GF-D8 (cell line): ENCODE data around the gene ZRANB1.

ENCODE experiments used
- DNase-seq: peaks from one replicate; lab custom pipeline; 2025; lab: John Stamatoyannopoulos, UW

Gene ZRANB1

DNA sequence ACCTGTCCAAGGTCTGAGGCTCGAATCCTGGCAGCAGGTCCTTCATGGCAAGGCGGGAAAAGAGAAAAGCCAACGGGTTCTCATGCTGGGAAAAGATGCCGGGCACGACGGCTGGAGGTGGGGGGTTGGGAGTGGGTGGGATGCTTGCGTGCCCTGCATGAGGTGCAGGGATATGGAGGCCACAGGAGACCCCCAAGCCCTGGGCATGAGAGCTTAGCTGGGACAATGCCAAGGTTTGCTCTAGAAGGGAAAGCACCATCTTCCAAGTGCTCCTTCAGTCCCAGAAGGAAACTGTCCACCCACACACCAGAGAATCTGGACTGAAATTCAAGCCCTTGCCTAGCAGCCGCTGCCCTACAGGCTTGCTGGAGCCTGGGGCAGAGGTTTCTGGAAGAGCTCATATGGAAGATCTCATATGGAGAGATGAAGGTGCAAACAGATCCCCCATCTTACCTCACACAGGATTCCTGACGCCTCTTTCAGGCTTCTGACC lies 64.3 kb downstream of the ZRANB1 start:
- no peak for DNase-seq

DNA sequence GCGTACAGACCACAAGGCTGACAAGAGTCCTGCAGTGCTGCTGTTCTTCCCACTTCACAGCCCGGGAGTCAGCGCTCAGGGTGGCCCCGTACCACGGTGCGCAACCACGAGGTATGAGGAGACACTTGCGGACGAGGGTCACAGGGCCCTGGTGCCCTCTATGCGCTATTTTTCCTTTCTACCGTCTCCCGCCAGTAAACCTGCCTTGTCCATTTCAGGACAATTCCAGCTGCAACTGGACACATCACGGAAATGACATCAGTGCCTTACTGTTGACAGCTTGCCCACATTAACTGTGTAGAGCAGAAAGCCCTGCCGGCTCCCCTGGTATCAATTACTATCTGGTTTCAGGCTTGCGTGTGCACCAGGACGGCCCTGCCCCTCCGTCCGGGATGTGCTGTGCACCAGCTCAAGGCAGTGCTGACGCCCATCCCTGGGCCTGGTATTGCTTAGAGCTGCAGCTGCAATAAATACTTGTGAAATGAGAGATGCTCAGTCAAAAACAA lies 65.1 kb downstream of the ZRANB1 start:
- DNase-seq, result no peak

GRCh38 chr10:125007436-125007835 lies 65.5 kb downstream of the ZRANB1 start:
- no peak for DNase-seq

- no peak for DNase-seq
These were observed 67.0 kb downstream of the ZRANB1 start for GRCh38 chr10:125008689-125009638.

DNA sequence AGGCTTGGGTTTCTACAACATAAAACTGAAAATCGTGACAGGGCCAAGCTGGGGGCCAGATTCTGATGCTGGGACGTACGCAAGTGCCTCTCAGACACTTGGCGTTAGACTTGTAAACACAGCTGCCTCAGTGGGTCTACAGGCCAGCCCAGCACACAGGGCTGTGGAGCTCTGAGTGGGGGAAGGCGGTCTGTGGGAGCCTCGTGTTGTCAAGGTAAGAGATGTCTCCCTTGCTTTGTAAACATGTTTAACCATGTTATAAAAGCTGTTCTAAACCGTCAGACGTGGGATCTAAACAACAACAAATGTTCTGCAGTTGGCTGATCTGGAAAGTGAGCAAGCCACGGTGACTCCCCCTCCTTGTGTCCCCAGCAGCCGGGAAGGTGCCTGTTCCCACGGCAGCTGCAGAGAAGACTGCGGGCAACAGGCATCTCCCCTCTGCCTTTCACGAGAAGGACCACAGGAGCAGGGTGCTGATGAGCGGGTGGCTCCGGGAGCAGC lies 67.8 kb downstream of the ZRANB1 start:
- no peak for DNase-seq

GRCh38 chr10:125010362-125010761 lies 68.4 kb downstream of the ZRANB1 start:
- DNase-seq, result no peak

- DNase-seq, result no peak
These were observed 69.4 kb downstream of the ZRANB1 start for GRCh38 chr10:125011171-125011925.

- DNase-seq, result no peak
These were observed 70.2 kb downstream of the ZRANB1 start for GRCh38 chr10:125011926-125012705.

DNA sequence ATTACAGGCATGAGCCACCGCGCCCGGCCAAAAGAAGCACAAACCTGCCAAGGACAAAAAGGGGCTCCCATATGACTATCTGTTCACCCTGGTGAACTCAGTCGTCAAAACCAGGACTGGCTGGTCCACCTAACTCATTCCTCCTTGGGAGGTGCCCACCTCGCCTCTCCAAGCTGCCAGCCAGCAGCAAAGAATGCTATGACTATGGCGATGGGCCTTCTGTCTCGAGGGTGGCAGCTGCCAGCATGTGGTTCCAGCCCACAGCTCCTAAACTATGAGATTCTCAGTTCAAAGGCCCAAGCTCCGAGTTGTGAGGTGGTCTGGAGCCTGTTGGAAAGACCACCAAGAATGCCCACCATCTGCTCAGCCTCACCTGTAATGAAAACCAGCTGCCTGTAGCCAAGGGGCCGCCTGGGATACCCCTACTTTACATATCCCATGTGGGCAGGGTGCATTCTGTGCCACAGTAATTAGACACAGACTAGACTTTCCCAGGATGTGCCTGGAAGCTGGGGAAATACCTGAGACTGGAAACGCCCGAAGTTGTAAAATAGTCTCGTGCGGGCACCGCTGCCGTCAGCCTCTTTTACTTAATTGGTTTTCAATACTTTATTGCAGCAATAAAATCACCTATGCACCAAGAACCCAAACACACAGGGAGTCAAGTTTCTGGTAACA lies 71.1 kb downstream of the ZRANB1 start:
- no peak for DNase-seq

DNA sequence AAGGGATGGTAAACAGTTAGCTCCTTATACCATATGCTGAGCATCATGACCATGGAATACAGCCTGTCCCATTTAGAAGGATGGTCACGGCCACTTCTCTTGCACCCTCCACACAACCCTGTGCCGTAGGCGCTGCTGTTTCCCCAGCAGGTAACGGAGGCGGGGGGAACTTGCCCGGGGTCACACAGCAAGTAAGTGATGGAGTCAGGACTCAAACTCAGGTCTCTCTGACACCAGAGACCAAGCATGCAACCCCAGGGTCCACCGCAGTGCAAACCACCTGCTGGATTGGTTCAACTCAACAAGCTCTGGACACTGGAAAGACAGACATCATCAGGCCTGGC lies 71.6 kb downstream of the ZRANB1 start:
- DNase-seq, result no peak

DNA sequence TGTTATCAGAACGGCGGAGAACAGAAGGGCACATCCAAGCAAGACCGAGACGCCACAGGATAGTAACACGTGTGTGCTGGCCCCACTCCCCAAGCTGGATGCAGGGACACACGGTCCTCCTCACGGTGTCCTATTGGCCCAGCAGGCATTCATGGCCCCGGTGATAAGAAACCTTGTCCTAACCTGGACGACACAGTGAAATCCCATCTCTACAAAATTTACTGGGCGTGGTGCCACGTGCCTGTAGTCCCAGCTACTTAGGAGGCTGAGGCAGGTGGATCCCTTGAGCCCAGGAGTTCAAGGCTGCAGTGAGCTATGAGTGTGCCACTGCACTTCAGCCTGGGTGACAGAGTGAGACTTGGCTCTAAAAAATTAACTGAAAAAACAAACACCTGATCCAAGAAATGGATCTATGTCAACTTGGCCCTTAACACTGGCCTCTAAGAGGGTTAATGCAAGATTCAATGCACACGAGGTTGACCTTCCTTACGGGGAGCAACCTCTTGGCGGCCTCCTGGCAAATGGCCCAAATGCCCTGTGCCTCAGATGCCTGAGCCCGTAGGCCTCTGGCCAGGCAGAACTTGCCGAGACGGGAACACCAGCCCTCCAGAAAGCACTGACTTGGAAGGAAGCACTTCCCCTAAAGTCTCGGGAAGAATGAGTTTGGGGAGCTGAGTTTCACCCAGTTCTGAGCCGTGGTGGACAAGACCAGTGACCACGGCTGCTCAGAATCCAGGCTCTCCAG lies 72.3 kb downstream of the ZRANB1 start:
- no peak for DNase-seq

DNA sequence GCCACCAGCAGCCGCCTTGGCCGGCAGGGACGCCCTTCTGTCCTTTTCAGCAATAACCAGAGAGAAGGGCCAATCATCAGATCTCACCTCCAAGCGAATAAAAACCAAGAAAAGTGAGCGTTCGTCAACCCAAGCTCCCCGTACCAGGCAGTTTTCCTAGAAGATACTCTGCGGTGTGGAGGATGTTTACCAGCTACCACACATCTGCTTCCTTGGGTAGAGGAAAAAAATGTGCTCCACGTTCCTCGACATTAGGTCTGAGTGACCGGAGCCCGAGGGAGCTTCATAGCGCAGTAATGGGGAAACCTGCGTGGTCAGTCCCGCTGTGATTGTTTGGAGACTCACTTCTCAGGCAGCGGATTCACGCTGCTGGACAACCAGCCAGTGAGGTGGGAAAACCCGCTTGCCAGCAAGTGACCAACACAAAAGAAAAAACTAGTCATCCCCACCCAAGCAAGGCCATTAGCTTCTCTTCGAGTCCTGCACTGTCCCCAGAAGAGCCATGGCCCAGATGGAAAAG lies 73.0 kb downstream of the ZRANB1 start:
- no peak for DNase-seq

- no peak for DNase-seq
These were observed 73.5 kb downstream of the ZRANB1 start for GRCh38 chr10:125015356-125015944.

DNA sequence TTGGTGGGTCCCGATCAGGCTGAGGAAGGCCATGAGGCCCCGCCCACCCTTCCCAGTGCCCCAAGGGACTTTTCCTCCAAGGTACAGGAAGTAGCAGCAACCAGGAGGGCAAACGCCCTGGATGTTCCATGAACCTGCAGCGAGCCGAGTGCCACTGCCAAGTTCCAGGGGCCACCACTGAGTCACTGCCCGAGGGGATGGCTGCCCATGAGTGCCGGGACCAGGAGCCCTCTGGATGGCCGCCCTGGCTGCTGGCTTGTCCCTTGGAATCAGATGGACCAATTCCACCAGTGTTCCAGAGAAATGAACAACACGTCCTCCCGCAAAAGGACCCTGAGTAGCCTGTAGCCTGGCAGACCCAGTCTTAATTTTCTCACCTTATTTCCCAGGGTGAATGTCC lies 74.2 kb downstream of the ZRANB1 start:
- DNase-seq, result no peak

DNA sequence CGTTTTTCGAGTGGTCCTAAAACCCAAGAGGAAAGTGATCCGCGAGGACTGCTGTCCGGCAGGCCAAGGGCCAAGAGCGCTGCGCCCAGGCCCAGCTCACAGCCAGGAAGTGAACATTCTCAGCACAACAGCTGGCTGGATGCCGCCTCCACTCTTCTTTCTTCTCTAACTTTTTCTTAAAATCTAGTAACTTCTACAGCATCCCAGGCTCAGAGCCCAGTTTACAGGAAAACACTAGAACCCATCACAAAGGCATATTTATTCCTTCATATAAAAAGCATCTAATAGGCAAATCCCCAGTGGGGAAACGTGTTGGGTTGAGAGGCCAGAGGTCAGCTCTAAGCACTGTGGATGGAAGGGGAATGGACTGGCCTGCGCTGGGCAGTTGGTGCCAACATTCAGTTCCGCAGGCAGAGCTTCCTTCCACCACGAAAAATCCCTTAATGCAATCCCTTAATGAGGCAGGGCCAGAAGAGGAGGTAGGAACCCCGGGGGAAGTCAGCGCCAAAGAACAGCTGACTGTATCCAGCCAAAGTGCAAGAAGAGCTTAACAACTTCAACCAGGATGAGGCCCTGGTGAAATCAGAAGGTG lies 74.8 kb downstream of the ZRANB1 start:
- DNase-seq, result no peak

- DNase-seq, result no peak
These were observed 75.8 kb downstream of the ZRANB1 start for GRCh38 chr10:125017547-125018298.

- no peak for DNase-seq
These were observed 76.7 kb downstream of the ZRANB1 start for GRCh38 chr10:125018576-125019143.

- DNase-seq, result no peak
These were observed 78.5 kb downstream of the ZRANB1 start for GRCh38 chr10:125020386-125020785.
